ENCODE data around the gene EIF5. TPM values are rescaled to one million over a fixed set of nuclear protein-coding genes. Genes with fewer than 3 reads are reported as not detected.

EIF5 gene
- polyA plus RNA-seq, 3 donors = 258 to 291 (median 266) TPM

GRCh38 chr14:103390605-103391004, 56.6 kb downstream of the EIF5 start:
- DNase-seq (ENCODE audit: low read depth in 3 of 3, low spot score in 2 of 3) = no peak

GRCh38 chr14:103391048-103391447, 57.0 kb downstream of the EIF5 start:
- no peak for DNase-seq (ENCODE audit: low read depth in 3 of 3, low spot score in 2 of 3)

GRCh38 chr14:103392106-103392505, 58.1 kb downstream of the EIF5 start:
- DNase-seq (ENCODE audit: low read depth in 3 of 3, low spot score in 2 of 3) = no peak

- DNase-seq (ENCODE audit: low read depth in 3 of 3, low spot score in 2 of 3) = no peak
Observed at GRCh38 chr14:103392572-103392971, 58.5 kb downstream of the EIF5 start.

- no peak for DNase-seq (ENCODE audit: low read depth in 3 of 3, low spot score in 2 of 3)
Observed at GRCh38 chr14:103393070-103393469, 59.0 kb downstream of the EIF5 start.

GRCh38 chr14:103393676-103394626, 59.9 kb downstream of the EIF5 start:
- DNase-seq (ENCODE audit: low read depth in 3 of 3, low spot score in 2 of 3) = no peak

Other genes with a start within 250 kb of the EIF5 start
- gene EXOC3L4, start 239.5 kb upstream of the EIF5 start, polyA plus RNA-seq (ENCODE audit: insufficient read length in 3 of 3) = 1 to 10 TPM; 1.4 to 2.8 (median 2.0) TPM
- 10 to 100 TPM; 22.4 to 29.4 (median 23.1) TPM for gene TNFAIP2, start 210.8 kb upstream of the EIF5 start, polyA plus RNA-seq (ENCODE audit: insufficient read length in 3 of 3)
- gene MARK3, start 51.2 kb downstream of the EIF5 start, polyA plus RNA-seq (ENCODE audit: insufficient read length in 3 of 3) = 10 to 100 TPM; 87.3 to 99.0 (median 97.8) TPM
- gene CKB, start 188.6 kb downstream of the EIF5 start, polyA plus RNA-seq (ENCODE audit: insufficient read length in 3 of 3) = 100 to 1,000 TPM in 2 of 3 donors, 10 to 100 TPM in 1; 98.8 to 122 (median 118) TPM
- gene TRMT61A, start 195.0 kb downstream of the EIF5 start, polyA plus RNA-seq (ENCODE audit: insufficient read length in 3 of 3) = 1 to 10 TPM; 5.7 to 6.8 (median 5.9) TPM
- 10 to 100 TPM; 30.7 to 35.8 (median 33.5) TPM for gene BAG5, start 228.4 kb downstream of the EIF5 start, polyA plus RNA-seq (ENCODE audit: insufficient read length in 3 of 3)
- gene COA8, start 228.7 kb downstream of the EIF5 start, polyA plus RNA-seq (ENCODE audit: insufficient read length in 3 of 3) = 10 to 100 TPM; 39.5 to 40.1 (median 39.5) TPM